WTC11 (cell line): ENCODE data around the gene NOBOX.

ENCODE experiments used
- CBFB ChIP-seq: sonication (generic); formaldehyde crosslinking; IDR thresholded peaks from 2 replicates; pipeline ENCODE4 v1.8.1; 2022; ENCODE audit warnings: mild to moderate bottlenecking, low read depth, missing genetic modification reagents
- CREB1 ChIP-seq: sonication (generic); formaldehyde crosslinking; IDR thresholded peaks from 2 replicates; pipeline ENCODE4 v1.8.0; 2023; ENCODE audit warnings: mild to moderate bottlenecking, missing genetic modification reagents
- ESRRA ChIP-seq: sonication (generic); formaldehyde crosslinking; IDR thresholded peaks from 2 replicates; pipeline ENCODE4 v1.8.1; 2022; ENCODE audit warnings: mild to moderate bottlenecking, missing genetic modification reagents, borderline replicate concordance
- FOXJ3 ChIP-seq: sonication (generic); formaldehyde crosslinking; IDR thresholded peaks from 2 replicates; pipeline ENCODE4 v1.9.0; 2021; ENCODE audit warnings: missing genetic modification reagents, mild to moderate bottlenecking, borderline replicate concordance
- FOXK1 ChIP-seq: sonication (generic); formaldehyde crosslinking; IDR thresholded peaks from 2 replicates; pipeline ENCODE4 v1.8.0; 2022; ENCODE audit warnings: mild to moderate bottlenecking, moderate library complexity, missing genetic modification reagents
- ZNF138 ChIP-seq: sonication (generic); formaldehyde crosslinking; conservative IDR thresholded peaks from 2 replicates; pipeline ENCODE4 v1.8.1; 2022; ENCODE audit warnings: mild to moderate bottlenecking, moderate library complexity, missing genetic modification reagents

GRCh38 chr7:144416341-144416740 lies 12.8 kb upstream of the NOBOX start:
- no peak for TF ChIP-seq FOXJ3 (CRISPR knock-in tag)
- TF ChIP-seq ESRRA (CRISPR knock-in tag) = no peak
- TF ChIP-seq CREB1 (CRISPR knock-in tag) = no peak
- TF ChIP-seq FOXK1 = no peak
- TF ChIP-seq ZNF138 (CRISPR knock-in tag) = no peak
- no peak for TF ChIP-seq CBFB
